Ovary (tissue), 3 donors: ENCODE data around the gene ERAP2.

Experiments used
- EP300 ChIP-seq: sonication (generic); formaldehyde crosslinking; IDR thresholded peaks from one replicate; pipeline ENCODE4 v1.6.1; 2017; ENCODE audit warnings: antibody characterized with exemption
- POLR2A ChIP-seq: fragments of 450-650 bp; IDR thresholded peaks from one replicate; pipeline ENCODE4 v1.6.1; 2017; ENCODE audit warnings: antibody characterized with exemption, mild to moderate bottlenecking, moderate library complexity
- TF ChIP-seq, protein P1 (sequence below), 3 donors: fragments of 450-650 bp in 2 of 3; fragments of 200-600 bp in 1 of 3; IDR thresholded peaks; one replicate each; pipeline versions ENCODE4 v1.5.1 to v1.8.0; 2016 to 2022; ENCODE audit warnings: antibody characterized with exemption in 3 of 3, mild to moderate bottlenecking in 1 of 3
- donor health status: DM: no; HTN: no; CAD: no.

DNA sequence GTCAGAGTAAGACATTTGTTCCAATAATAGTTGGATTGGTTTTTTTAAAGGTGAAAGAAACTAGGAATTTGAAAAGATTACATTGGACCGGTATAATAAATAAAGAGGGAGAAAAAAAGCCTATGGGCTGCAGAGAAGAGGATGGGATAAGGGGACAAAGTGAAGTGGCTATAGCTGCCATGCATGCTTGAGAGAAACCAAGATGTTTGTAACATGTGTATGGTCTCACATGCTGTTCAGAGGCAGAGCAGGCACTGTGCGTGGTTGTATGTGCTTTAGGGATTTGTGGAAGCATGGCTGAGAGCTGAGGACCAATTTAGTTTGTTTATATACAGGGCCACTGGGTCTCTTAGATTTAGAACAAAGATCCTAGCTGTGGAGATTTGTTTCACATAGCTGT is 92.3 kb downstream of the ERAP2 start:
- TF ChIP-seq, protein P1, sequence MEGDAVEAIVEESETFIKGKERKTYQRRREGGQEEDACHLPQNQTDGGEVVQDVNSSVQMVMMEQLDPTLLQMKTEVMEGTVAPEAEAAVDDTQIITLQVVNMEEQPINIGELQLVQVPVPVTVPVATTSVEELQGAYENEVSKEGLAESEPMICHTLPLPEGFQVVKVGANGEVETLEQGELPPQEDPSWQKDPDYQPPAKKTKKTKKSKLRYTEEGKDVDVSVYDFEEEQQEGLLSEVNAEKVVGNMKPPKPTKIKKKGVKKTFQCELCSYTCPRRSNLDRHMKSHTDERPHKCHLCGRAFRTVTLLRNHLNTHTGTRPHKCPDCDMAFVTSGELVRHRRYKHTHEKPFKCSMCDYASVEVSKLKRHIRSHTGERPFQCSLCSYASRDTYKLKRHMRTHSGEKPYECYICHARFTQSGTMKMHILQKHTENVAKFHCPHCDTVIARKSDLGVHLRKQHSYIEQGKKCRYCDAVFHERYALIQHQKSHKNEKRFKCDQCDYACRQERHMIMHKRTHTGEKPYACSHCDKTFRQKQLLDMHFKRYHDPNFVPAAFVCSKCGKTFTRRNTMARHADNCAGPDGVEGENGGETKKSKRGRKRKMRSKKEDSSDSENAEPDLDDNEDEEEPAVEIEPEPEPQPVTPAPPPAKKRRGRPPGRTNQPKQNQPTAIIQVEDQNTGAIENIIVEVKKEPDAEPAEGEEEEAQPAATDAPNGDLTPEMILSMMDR (IDR thresholded peaks at IDR 0.05) = no peak
- TF ChIP-seq POLR2A = no peak
- no peak for TF ChIP-seq EP300
